ENCODE results near the gene ZBTB16.

Gene ZBTB16

GRCh38 chr11:114132944-114133394, 73.5 kb downstream of the ZBTB16 start:
- Histone ChIP-seq H3K9ac (ENCODE audit: low read depth, low read length) (no peak overlapping the region), H3K27ac (ENCODE audit: low read depth, low read length) (no peak overlapping the region), H3K4me1 (ENCODE audit: control insufficient read depth, insufficient read depth, low read length) (peaks cover 7% of the 10 kb centered on the region; the same call in 1 of the 2 replicates), H3K4me3 (ENCODE audit: low read depth, low read length) (no peak overlapping the region), H3K27me3 (ENCODE audit: control insufficient read depth, insufficient read depth, low read length) (no peaks in the 10 kb centered on the region), H3K9me3 (ENCODE audit: control insufficient read depth, insufficient read depth, low read length) (no peaks in the 10 kb centered on the region), H3K36me3 (ENCODE audit: control insufficient read depth, insufficient read depth, low read length) (no peaks in the 10 kb centered on the region)

GRCh38 chr11:114133548-114134329, 74.2 kb downstream of the ZBTB16 start:
- Histone ChIP-seq H3K27me3 (ENCODE audit: control insufficient read depth, insufficient read depth, low read length) (no peaks in the 10 kb centered on the region), H3K4me1 (ENCODE audit: control insufficient read depth, insufficient read depth, low read length) (peaks cover 7% of the 10 kb centered on the region; the same call in 1 of the 2 replicates), H3K9ac (ENCODE audit: low read depth, low read length) (no peak overlapping the region), H3K4me3 (ENCODE audit: low read depth, low read length) (no peak overlapping the region), H3K36me3 (ENCODE audit: control insufficient read depth, insufficient read depth, low read length) (no peaks in the 10 kb centered on the region), H3K27ac (ENCODE audit: low read depth, low read length) (no peak overlapping the region), H3K9me3 (ENCODE audit: control insufficient read depth, insufficient read depth, low read length) (no peaks in the 10 kb centered on the region)

GRCh38 chr11:114134870-114135269, 75.4 kb downstream of the ZBTB16 start:
- Histone ChIP-seq H3K9ac (ENCODE audit: low read depth, low read length) (no peak overlapping the region), H3K27ac (ENCODE audit: low read depth, low read length) (no peak overlapping the region), H3K36me3 (ENCODE audit: control insufficient read depth, insufficient read depth, low read length) (no peaks in the 10 kb centered on the region), H3K9me3 (ENCODE audit: control insufficient read depth, insufficient read depth, low read length) (no peaks in the 10 kb centered on the region), H3K4me1 (ENCODE audit: control insufficient read depth, insufficient read depth, low read length) (peaks cover 7% of the 10 kb centered on the region; the same call in 1 of the 2 replicates), H3K27me3 (ENCODE audit: control insufficient read depth, insufficient read depth, low read length) (no peaks in the 10 kb centered on the region), H3K4me3 (ENCODE audit: low read depth, low read length) (no peak overlapping the region)

- H3K27me3 ChIP-seq (ENCODE audit: control insufficient read depth, insufficient read depth, low read length), result no peaks in the 10 kb centered on the region
- no peak overlapping the region for H3K27ac ChIP-seq (ENCODE audit: low read depth, low read length)
- no peaks in the 10 kb centered on the region for H3K36me3 ChIP-seq (ENCODE audit: control insufficient read depth, insufficient read depth, low read length)
- no peak overlapping the region for H3K4me3 ChIP-seq (ENCODE audit: low read depth, low read length)
- no peaks in the 10 kb centered on the region for H3K9me3 ChIP-seq (ENCODE audit: control insufficient read depth, insufficient read depth, low read length)
- peaks cover 7% of the 10 kb centered on the region; the same call in 1 of the 2 replicates for H3K4me1 ChIP-seq (ENCODE audit: control insufficient read depth, insufficient read depth, low read length)
- H3K9ac ChIP-seq (ENCODE audit: low read depth, low read length), result no peak overlapping the region; the same call in 1 of the 2 replicates
Observed at GRCh38 chr11:114135737-114136151, 76.2 kb downstream of the ZBTB16 start.

- no peak overlapping the region for H3K27ac ChIP-seq (ENCODE audit: low read depth, low read length)
- no peaks in the 10 kb centered on the region for H3K36me3 ChIP-seq (ENCODE audit: control insufficient read depth, insufficient read depth, low read length)
- no peak overlapping the region for H3K4me3 ChIP-seq (ENCODE audit: low read depth, low read length)
- no peaks in the 10 kb centered on the region for H3K9me3 ChIP-seq (ENCODE audit: control insufficient read depth, insufficient read depth, low read length)
- H3K27me3 ChIP-seq (ENCODE audit: control insufficient read depth, insufficient read depth, low read length), result no peaks in the 10 kb centered on the region
- no peak overlapping the region for H3K9ac ChIP-seq (ENCODE audit: low read depth, low read length)
- H3K4me1 ChIP-seq (ENCODE audit: control insufficient read depth, insufficient read depth, low read length), result peaks cover 7% of the 10 kb centered on the region; the same call in 1 of the 2 replicates
Observed at GRCh38 chr11:114136686-114137640, 77.5 kb downstream of the ZBTB16 start.

GRCh38 chr11:114137838-114138237, 78.3 kb downstream of the ZBTB16 start:
- Histone ChIP-seq H3K4me1 (ENCODE audit: control insufficient read depth, insufficient read depth, low read length) (peaks cover 7% of the 10 kb centered on the region; the same call in 1 of the 2 replicates), H3K27ac (ENCODE audit: low read depth, low read length) (no peak overlapping the region), H3K27me3 (ENCODE audit: control insufficient read depth, insufficient read depth, low read length) (no peaks in the 10 kb centered on the region), H3K9ac (ENCODE audit: low read depth, low read length) (no peak overlapping the region), H3K36me3 (ENCODE audit: control insufficient read depth, insufficient read depth, low read length) (no peaks in the 10 kb centered on the region), H3K4me3 (ENCODE audit: low read depth, low read length) (no peak overlapping the region), H3K9me3 (ENCODE audit: control insufficient read depth, insufficient read depth, low read length) (no peaks in the 10 kb centered on the region)

GRCh38 chr11:114138411-114138810, 78.9 kb downstream of the ZBTB16 start:
- Histone ChIP-seq H3K36me3 (ENCODE audit: control insufficient read depth, insufficient read depth, low read length) (no peaks in the 10 kb centered on the region), H3K27me3 (ENCODE audit: control insufficient read depth, insufficient read depth, low read length) (no peaks in the 10 kb centered on the region), H3K4me1 (ENCODE audit: control insufficient read depth, insufficient read depth, low read length) (peaks cover 7% of the 10 kb centered on the region), H3K9ac (ENCODE audit: low read depth, low read length) (no peak overlapping the region), H3K9me3 (ENCODE audit: control insufficient read depth, insufficient read depth, low read length) (no peaks in the 10 kb centered on the region), H3K4me3 (ENCODE audit: low read depth, low read length) (no peak overlapping the region), H3K27ac (ENCODE audit: low read depth, low read length) (no peak overlapping the region)

- H3K27me3 ChIP-seq (ENCODE audit: control insufficient read depth, insufficient read depth, low read length), result no peaks in the 10 kb centered on the region
- H3K27ac ChIP-seq (ENCODE audit: low read depth, low read length), result no peak overlapping the region
- H3K9ac ChIP-seq (ENCODE audit: low read depth, low read length), result no peak overlapping the region
- H3K4me3 ChIP-seq (ENCODE audit: low read depth, low read length), result no peak overlapping the region
- H3K9me3 ChIP-seq (ENCODE audit: control insufficient read depth, insufficient read depth, low read length), result no peaks in the 10 kb centered on the region
- no peaks in the 10 kb centered on the region for H3K36me3 ChIP-seq (ENCODE audit: control insufficient read depth, insufficient read depth, low read length)
- H3K4me1 ChIP-seq (ENCODE audit: control insufficient read depth, insufficient read depth, low read length), result peaks cover 11% of the 10 kb centered on the region
Observed at GRCh38 chr11:114140826-114141225, 81.3 kb downstream of the ZBTB16 start.

GRCh38 chr11:114141863-114142580, 82.5 kb downstream of the ZBTB16 start:
- Histone ChIP-seq H3K9me3 (ENCODE audit: control insufficient read depth, insufficient read depth, low read length) (no peaks in the 10 kb centered on the region), H3K9ac (ENCODE audit: low read depth, low read length) (no peak overlapping the region), H3K36me3 (ENCODE audit: control insufficient read depth, insufficient read depth, low read length) (no peaks in the 10 kb centered on the region), H3K27me3 (ENCODE audit: control insufficient read depth, insufficient read depth, low read length) (no peaks in the 10 kb centered on the region), H3K27ac (ENCODE audit: low read depth, low read length) (no peak overlapping the region), H3K4me3 (ENCODE audit: low read depth, low read length) (no peak overlapping the region), H3K4me1 (ENCODE audit: control insufficient read depth, insufficient read depth, low read length) (peaks cover 9% of the 10 kb centered on the region)

- Histone ChIP-seq H3K9ac (ENCODE audit: low read depth, low read length) (no peak overlapping the region), H3K9me3 (ENCODE audit: control insufficient read depth, insufficient read depth, low read length) (no peaks in the 10 kb centered on the region), H3K27ac (ENCODE audit: low read depth, low read length) (no peak overlapping the region), H3K4me1 (ENCODE audit: control insufficient read depth, insufficient read depth, low read length) (peaks cover 9% of the 10 kb centered on the region), H3K4me3 (ENCODE audit: low read depth, low read length) (no peak overlapping the region), H3K27me3 (ENCODE audit: control insufficient read depth, insufficient read depth, low read length) (no peaks in the 10 kb centered on the region), H3K36me3 (ENCODE audit: control insufficient read depth, insufficient read depth, low read length) (no peaks in the 10 kb centered on the region)
Observed at GRCh38 chr11:114142707-114143106, 83.2 kb downstream of the ZBTB16 start.
